ENCODE results near the gene SMARCD2. TPM values are rescaled to one million over a fixed set of nuclear protein-coding genes. Genes with fewer than 3 reads are reported as not detected.

Gene SMARCD2
- total and polyA plus RNA-seq, 2 of the 13 experiments (the other 11 are each of a cell fraction or from before 2014, with no cell fraction given), result 122 to 150 TPM

GRCh38 chr17:63842540-63843386 lies at the start of gene SMARCD2 (continued):
- TF ChIP-seq ZNF512B (CRISPR knock-in tag; IDR thresholded peaks at IDR 0.05; ENCODE audit: borderline replicate concordance) (no peak), TCF12 (IDR thresholded peaks at IDR 0.05) (no peak), TCF12 (CRISPR knock-in tag; IDR thresholded peaks at IDR 0.05) (peak; percentile 78), FOSL2 (CRISPR knock-in tag; IDR thresholded peaks at IDR 0.05) (peak; percentile 76), KDM4B (CRISPR knock-in tag; IDR thresholded peaks at IDR 0.05) (peak; percentile 96; the same call in 1 of the 2 replicates), ZSCAN22 (CRISPR knock-in tag; IDR thresholded peaks at IDR 0.05) (no peak; the same call in 1 of the 2 replicates), ZSCAN21 (CRISPR knock-in tag; IDR thresholded peaks at IDR 0.05; ENCODE audit: borderline replicate concordance) (peak; percentile 96; the same call in 1 of the 2 replicates), ZNF660 (CRISPR knock-in tag; IDR thresholded peaks at IDR 0.05; ENCODE audit: borderline replicate concordance, low read depth) (no peak), PAF1 (CRISPR knock-in tag; IDR thresholded peaks at IDR 0.05) (no peak), ARID2 (CRISPR knock-in tag; IDR thresholded peaks at IDR 0.05; ENCODE audit: borderline replicate concordance) (peak; percentile 98), TBL1XR1 (IDR thresholded peaks at IDR 0.05; ENCODE audit: borderline replicate concordance, low read length, partially characterized antibody) (peak; percentile 78), ZNF296 (CRISPR knock-in tag; conservative IDR thresholded peaks at IDR 0.05) (no peak), ZNF670 (CRISPR knock-in tag; IDR thresholded peaks at IDR 0.05; ENCODE audit: borderline replicate concordance) (peak; percentile 87; the same call in 1 of the 2 replicates), ZNF317 (CRISPR knock-in tag; IDR thresholded peaks at IDR 0.05) (peak; percentile 89), FOXA3 (CRISPR knock-in tag; IDR thresholded peaks at IDR 0.05) (peak; percentile 80), KDM5B (CRISPR knock-in tag; IDR thresholded peaks at IDR 0.05; ENCODE audit: borderline replicate concordance) (peak; percentile 83), MAF1 (CRISPR knock-in tag; IDR thresholded peaks at IDR 0.05; ENCODE audit: borderline replicate concordance) (peak; percentile 95), ZNF775 (CRISPR knock-in tag; IDR thresholded peaks at IDR 0.05; ENCODE audit: borderline replicate concordance) (no peak), STAT6 (CRISPR knock-in tag; IDR thresholded peaks at IDR 0.05; ENCODE audit: borderline replicate concordance) (peak; percentile 98; the same call in 1 of the 2 replicates), MAFK (conservative IDR thresholded peaks at IDR 0.05 in 1 of 2, IDR thresholded peaks at IDR 0.05 in 1 of 2; ENCODE audit: low read length in 2 of 2) (no peak), THAP9 (CRISPR knock-in tag; IDR thresholded peaks at IDR 0.05; ENCODE audit: borderline replicate concordance) (no peak; the same call in 1 of the 2 replicates)
